Keratinocyte (primary cell): ENCODE data around the gene ZNF778.

Experiments
- CTCF ChIP-seq, 3 experiments: IDR thresholded peaks in 1 of 3; conservative IDR thresholded peaks in 1 of 3; optimal IDR thresholded peaks in 1 of 3; 2 replicates in 2 of 3; 3 replicates in 1 of 3; pipeline versions ENCODE3 to v1.5.1; 2011; ENCODE audit warnings: low read length in 3 of 3, mild to moderate bottlenecking in 3 of 3, moderate library complexity in 2 of 3, control low read depth in 1 of 3, inconsistent platforms in 1 of 3; ENCODE audit not compliant: insufficient read depth in 2 of 3; ENCODE audit errors: extremely low read depth in 1 of 3
- EZH2 ChIP-seq: IDR thresholded peaks from one replicate; pipeline ENCODE4 v1.6.1; 2012; ENCODE audit warnings: inconsistent platforms, mild to moderate bottlenecking, low read length, moderate library complexity

DNA sequence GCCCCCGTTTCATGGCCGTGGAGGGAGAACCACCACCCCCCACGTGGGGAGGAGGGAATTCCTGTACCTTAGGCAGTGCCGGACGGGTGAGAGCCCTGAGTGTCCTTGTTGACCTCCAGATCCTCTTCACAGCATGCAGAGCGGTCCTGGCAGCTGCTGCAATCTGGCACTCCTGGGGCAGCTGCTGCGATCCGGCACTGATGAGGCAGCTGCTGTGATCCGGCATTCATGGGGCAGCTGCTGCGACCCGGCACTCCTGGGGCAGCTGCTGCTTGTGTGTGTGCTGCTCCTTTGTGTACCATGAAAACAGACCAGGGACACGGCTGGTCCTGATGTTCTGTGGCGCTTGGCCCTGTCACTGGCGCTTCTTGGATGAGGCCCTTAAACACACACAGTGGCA lies 12.8 kb downstream of the ZNF778 start:
- TF ChIP-seq CTCF (optimal IDR thresholded peaks at IDR 0.05 in 1 of 3, IDR thresholded peaks at IDR 0.05 in 1 of 3, conservative IDR thresholded peaks at IDR 0.05 in 1 of 3; ENCODE audit: extremely low read depth in 1 of 3, insufficient read depth in 2 of 3, low read length in 3 of 3) = no peak
- no peak for TF ChIP-seq EZH2
